ENCODE measurements around the gene FYCO1. TPM values are rescaled to one million over a fixed set of nuclear protein-coding genes. Genes with fewer than 3 reads are reported as not detected.
"Not testable (repeated sequence)": the region's sequence is repeated elsewhere in the genome, so short reads cannot be mapped to it uniquely, and the experiment has no call there.

The FYCO1 gene
- polyA plus RNA-seq, 4 donors = 16.5 to 19.3 (median 18.1) TPM

- no peak for DNase-seq (ENCODE audit: low read depth in 4 of 4, low spot score in 2 of 4)
These were observed 16.6 kb upstream of the FYCO1 start for GRCh38 chr3:46012246-46012645.

- no peak for DNase-seq (ENCODE audit: low read depth in 4 of 4, low spot score in 2 of 4)
These were observed 15.0 kb upstream of the FYCO1 start for GRCh38 chr3:46010519-46011113.

GRCh38 chr3:46008058-46008457 is 12.4 kb upstream of the FYCO1 start:
- DNase-seq (ENCODE audit: low read depth in 4 of 4, low spot score in 2 of 4) = no peak

GRCh38 chr3:46007280-46007679 is 11.7 kb upstream of the FYCO1 start:
- DNase-seq (ENCODE audit: low read depth in 4 of 4, low spot score in 2 of 4) = no peak

- no peak for DNase-seq (ENCODE audit: low read depth in 4 of 4, low spot score in 2 of 4)
These were observed 10.8 kb upstream of the FYCO1 start for GRCh38 chr3:46006238-46007032.

GRCh38 chr3:46003706-46004105 is 8.1 kb upstream of the FYCO1 start:
- DNase-seq (ENCODE audit: low read depth in 4 of 4, low spot score in 2 of 4) = not testable (repeated sequence)

GRCh38 chr3:46001178-46001577 is 5.6 kb upstream of the FYCO1 start:
- no peak for DNase-seq (ENCODE audit: low read depth in 4 of 4, low spot score in 2 of 4)

GRCh38 chr3:45997942-45998341 is 2.3 kb upstream of the FYCO1 start:
- no peak for DNase-seq (ENCODE audit: low read depth in 4 of 4, low spot score in 2 of 4)

GRCh38 chr3:45997499-45997898 is 1.9 kb upstream of the FYCO1 start:
- not testable (repeated sequence) for DNase-seq (ENCODE audit: low read depth in 4 of 4, low spot score in 2 of 4)

GRCh38 chr3:45994419-45995235 is 997 bp downstream of the FYCO1 start:
- no peak for DNase-seq (ENCODE audit: low read depth in 4 of 4, low spot score in 2 of 4)

GRCh38 chr3:45993421-45994027 is 2.1 kb downstream of the FYCO1 start:
- DNase-seq (ENCODE audit: low read depth in 4 of 4, low spot score in 2 of 4) = no peak

GRCh38 chr3:45992821-45993221 is 2.8 kb downstream of the FYCO1 start:
- DNase-seq (ENCODE audit: low read depth in 4 of 4, low spot score in 2 of 4) = no peak

- no peak for DNase-seq (ENCODE audit: low read depth in 4 of 4, low spot score in 2 of 4)
These were observed 3.4 kb downstream of the FYCO1 start for GRCh38 chr3:45992133-45992729.

- DNase-seq (ENCODE audit: low read depth in 4 of 4, low spot score in 2 of 4) = no peak
These were observed 4.3 kb downstream of the FYCO1 start for GRCh38 chr3:45991341-45991740.

- no peak for DNase-seq (ENCODE audit: low read depth in 4 of 4, low spot score in 2 of 4)
These were observed 5.4 kb downstream of the FYCO1 start for GRCh38 chr3:45990181-45990580.

- no peak for DNase-seq (ENCODE audit: low read depth in 4 of 4, low spot score in 2 of 4)
These were observed 6.8 kb downstream of the FYCO1 start for GRCh38 chr3:45988804-45989203.

GRCh38 chr3:45988362-45988761 is 7.3 kb downstream of the FYCO1 start:
- no peak for DNase-seq (ENCODE audit: low read depth in 4 of 4, low spot score in 2 of 4)

- DNase-seq (ENCODE audit: low read depth in 4 of 4, low spot score in 2 of 4) = no peak
These were observed 8.0 kb downstream of the FYCO1 start for GRCh38 chr3:45987368-45988291.

- DNase-seq (ENCODE audit: low read depth in 4 of 4, low spot score in 2 of 4) = no peak
These were observed 9.2 kb downstream of the FYCO1 start for GRCh38 chr3:45986303-45986982.

Measured in left renal cortex interstitium (tissue), 4 donors.